Midbrain (tissue), 1 donor: Measurements from ENCODE around the gene C1QL3.

Experiments used
- DNase-seq: peaks from one replicate; lab custom pipeline; 2025; lab: John Stamatoyannopoulos, UW

C1QL3 gene

DNA sequence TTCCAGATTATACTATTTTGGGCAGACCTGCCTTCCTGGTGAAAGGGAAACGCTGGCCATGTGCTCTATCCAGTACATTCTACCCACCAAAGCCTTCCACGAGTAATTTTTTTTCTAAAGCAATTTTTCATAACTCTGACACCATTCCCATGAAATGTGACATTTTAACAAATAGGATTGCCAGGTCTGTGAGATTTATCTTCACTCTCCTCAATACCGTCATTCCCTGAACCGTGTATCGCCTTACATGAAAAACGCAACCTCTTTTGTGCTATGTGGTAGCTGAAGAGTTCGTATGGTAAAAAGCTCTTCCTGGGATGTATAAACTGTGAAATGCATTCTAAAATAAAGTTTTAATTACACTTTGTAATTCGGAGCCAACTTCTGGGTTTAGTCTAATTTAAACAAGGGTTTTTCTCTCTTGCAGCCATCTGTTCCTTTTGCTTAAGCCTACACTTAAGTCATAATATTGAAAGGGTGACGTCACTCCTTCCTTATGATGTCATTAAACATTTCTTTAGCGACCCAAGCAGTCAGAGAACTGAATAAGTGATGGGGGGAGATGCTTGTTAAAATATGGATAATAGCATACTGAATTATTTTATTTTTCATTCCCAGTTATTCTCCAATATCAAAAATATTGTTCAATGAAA is 27.7 kb downstream of the C1QL3 start:
- DNase-seq, result no peak

- DNase-seq, result no peak
Measured at GRCh38 chr10:16491933-16492332, 29.7 kb downstream of the C1QL3 start.

DNA sequence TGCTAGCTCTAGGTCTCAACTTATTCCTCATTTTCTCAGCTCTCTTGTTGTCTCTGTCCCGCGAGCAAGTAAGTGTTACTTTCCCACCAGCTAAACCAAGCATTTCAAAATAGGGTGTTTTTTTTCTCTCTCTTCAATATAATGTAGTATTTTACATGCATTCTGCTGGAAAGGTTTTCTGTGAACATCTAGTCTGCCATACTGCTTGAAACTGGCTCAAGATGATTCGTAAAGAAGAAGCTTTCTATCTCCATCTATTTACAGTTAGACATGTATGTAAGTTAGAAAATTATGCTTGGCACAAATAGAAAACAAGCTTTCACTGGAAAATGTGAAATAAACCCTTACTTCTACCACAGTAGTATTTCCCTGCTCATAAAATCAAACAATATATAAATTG is 31.2 kb downstream of the C1QL3 start:
- no peak for DNase-seq

- no peak for DNase-seq
Measured at GRCh38 chr10:16483241-16483917, 38.3 kb downstream of the C1QL3 start.

DNA sequence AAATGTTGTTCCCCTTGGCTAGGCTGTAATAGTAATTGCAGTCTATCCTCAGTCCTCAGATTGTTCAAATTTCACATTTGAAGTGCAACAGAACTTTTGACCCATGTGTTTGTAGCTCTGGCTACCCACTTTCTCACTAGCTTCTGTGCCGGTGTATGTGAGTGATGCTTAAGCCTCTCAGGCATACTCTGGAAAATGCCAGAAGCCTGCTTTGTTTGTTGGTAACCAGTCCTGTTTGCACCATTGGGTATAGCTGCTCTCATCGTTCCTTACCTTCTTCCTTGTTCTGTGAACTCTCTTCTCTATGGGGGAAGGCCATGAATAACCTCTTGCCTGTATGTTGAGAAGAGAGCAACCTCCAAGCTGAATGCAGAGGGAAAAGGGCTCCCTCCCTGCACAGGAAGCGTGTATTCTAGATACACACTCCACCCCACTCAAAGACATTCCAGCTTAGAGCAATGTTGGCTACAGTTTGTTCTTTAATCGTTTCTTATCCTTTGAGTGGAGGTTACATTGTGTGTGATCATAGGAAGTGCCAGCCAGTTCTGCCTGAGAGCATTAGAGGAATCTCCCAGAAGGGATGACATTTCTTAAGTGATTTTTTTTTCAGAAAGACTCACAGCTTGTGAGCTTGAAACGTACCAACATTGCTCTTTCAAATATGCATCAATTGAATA is 40.5 kb downstream of the C1QL3 start:
- no peak for DNase-seq

- no peak for DNase-seq
Measured at GRCh38 chr10:16478801-16479200, 42.9 kb downstream of the C1QL3 start.

DNA sequence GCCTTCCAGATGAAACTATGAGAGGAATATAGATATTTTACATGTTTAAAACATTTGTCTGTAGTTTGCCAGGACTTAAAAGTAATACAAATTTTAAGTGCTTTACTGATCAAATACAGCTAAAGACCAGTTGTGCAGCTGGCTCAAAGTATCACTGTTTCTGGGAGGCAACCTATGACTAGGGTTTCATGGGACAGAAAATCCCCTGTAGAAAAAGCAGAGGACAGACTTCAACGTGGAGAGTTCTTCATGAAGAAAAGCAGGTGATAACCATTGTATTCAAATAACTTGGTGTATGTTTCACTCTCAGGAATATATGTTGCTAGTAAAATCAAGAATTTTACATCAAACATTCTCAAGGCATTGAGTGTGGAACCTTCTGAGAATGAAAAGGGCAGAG is 43.9 kb downstream of the C1QL3 start:
- DNase-seq, result no peak

DNA sequence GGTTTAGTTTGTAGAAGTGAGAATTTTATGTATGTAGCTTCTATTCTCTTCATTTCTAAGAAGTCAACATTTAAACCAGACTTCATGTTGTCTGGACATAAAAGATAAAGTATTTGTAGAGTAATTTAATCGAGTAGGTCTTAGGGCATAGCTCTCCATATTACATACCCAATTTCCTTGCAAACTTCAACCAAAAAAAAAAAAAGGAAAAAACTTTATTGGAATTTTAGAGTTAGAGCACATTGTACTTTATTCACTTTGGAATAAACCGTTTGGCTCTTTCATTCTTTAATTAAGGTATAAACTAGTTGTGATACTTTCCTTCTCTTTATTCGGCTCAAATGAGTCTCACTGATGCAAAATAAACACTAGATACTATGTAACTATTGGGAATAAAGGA is 48.9 kb downstream of the C1QL3 start:
- no peak for DNase-seq

DNA sequence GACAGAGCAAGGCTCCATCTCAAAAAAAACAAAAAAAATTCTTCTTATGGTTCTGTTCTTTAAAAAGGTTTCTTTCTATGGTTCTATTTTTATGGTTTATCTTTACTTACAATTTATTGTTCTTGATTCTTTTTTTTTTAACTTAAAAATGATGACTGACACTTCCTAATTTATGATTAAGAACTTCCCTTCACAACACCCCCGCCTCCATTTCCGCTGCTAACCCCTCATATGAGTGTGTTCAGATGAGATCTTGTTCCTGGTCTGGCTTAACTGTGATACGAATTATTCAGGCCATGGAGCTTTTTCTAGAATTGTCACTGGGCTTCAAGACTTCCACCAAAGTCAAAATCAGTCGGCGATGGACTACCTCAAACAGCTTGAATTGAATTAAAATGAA is 50.9 kb downstream of the C1QL3 start:
- DNase-seq, result no peak

GRCh38 chr10:16466001-16466400 is 55.7 kb downstream of the C1QL3 start:
- no peak for DNase-seq
